ENCODE results near the gene PIPOX.

Gene PIPOX

GRCh38 chr17:29048440-29049368 lies 5.8 kb downstream of the PIPOX start:
- DNase-seq (ENCODE audit: low spot score), result peak; percentile 82

DNA sequence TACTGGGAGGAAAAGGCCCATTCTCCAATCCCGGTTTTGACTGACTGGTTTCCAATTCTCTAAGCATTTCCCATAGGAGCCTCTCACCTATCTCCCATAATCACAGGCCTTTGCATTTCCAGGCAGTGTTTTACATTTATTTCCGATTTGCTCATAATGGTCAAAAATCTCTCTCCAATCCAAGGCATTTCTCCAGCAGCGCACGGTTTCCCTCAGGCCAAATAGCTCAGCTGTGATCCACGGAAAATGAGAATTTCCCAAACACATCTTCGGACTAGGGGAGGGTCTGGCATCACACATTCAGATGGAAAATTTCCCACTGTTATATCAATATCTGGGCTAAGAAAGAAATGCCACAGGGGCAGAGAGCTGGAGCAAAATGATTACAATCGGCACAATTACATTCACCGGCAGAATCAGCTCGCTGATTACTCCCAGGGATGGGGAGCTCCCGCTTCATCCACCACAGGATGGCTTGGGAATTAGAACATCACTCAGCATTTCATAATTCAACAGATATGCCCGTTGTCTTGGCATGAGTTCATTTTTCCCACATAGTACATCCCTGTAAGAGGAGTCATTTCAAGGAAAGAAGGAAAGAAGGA lies 6.7 kb downstream of the PIPOX start:
- DNase-seq (ENCODE audit: low spot score), result no peak

- DNase-seq (ENCODE audit: low spot score), result no peak
Measured at GRCh38 chr17:29050176-29050575, 7.2 kb downstream of the PIPOX start.

DNA sequence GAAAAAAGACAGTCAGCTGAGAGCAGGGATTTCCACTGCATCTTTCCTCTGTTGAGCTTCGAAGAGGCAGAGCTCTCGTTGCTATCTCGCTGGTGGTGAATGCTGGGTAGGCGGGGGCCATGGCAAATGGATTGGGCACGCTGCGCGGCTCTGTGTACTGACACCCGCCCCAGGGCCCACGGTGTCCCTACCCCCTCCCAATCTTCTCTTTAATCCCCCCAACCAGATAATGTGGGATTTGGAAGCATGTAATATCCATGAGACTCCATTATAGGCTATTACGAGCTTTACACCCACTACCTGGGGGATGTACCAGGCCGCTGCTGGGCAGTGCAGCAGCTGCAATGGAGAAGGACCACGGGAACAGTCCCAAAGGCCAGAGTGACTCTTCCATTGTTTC lies 8.3 kb downstream of the PIPOX start:
- peak; percentile 87 for DNase-seq (ENCODE audit: low spot score)

- no peak for DNase-seq (ENCODE audit: low spot score)
Measured at GRCh38 chr17:29051731-29052130, 8.8 kb downstream of the PIPOX start.

DNA sequence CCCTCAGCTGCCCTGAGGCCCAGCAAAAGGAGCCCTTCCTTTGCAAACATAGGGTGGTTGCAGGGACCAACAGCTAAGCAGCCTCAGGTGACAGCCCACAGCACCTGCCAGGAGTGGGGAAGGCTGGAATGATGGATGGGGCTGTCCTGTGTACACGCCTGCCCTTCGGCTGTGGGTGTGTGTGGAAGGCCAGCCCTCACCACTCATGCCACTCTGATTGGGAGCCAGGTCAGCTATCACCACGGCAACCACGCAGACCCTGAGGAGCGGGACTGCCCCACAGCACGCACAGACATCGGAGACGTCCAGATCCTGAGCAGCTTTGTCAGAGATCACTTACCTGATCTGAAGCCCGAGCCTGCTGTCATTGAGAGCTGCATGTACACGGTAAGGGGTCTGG lies 11.9 kb downstream of the PIPOX start:
- no peak for DNase-seq (ENCODE audit: low spot score)

DNA sequence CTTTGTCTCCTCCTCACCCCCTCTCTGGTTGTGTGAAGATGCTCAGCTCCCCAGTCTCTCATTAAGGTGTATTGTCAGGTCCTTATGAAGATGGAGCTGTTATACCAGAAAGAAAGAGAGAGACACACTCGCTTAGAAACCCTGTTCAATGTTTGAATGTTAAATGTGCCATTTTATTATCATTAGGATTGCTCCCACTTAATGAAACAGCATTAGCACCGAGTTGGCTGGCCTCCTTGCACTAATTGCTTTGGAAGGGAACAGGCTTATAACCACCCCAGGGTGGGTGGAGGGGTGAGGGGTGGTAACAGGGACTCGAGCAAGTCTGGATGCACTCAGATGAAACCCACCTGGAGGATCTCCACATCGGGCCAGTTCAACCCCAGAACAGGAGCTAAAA lies 14.4 kb downstream of the PIPOX start:
- no peak for DNase-seq (ENCODE audit: low spot score)

GRCh38 chr17:29058391-29058790 lies 15.4 kb downstream of the PIPOX start:
- DNase-seq (ENCODE audit: low spot score), result no peak

- no peak for DNase-seq (ENCODE audit: low spot score)
Measured at GRCh38 chr17:29059281-29059680, 16.3 kb downstream of the PIPOX start.

DNA sequence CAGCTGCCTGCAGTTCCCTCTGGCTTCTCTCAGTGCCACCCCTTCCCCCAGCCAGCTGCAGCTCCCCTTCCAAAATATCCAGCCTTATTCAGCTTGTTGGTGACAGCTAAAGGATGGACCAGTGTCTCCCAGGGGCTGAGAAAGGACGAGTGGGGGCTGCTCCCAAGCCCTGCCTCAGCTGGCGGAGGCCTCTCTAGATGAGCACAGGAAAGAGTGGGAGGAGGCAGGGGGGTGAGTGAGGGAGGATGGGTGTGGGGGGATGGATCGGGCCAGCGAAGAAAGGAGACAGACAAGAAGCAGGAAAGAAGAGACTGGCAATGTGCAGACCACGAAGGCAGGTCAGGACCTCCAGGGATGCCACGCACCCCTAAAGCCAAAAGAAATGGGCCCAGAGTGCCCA lies 17.5 kb downstream of the PIPOX start:
- no peak for DNase-seq (ENCODE audit: low spot score)

DNA sequence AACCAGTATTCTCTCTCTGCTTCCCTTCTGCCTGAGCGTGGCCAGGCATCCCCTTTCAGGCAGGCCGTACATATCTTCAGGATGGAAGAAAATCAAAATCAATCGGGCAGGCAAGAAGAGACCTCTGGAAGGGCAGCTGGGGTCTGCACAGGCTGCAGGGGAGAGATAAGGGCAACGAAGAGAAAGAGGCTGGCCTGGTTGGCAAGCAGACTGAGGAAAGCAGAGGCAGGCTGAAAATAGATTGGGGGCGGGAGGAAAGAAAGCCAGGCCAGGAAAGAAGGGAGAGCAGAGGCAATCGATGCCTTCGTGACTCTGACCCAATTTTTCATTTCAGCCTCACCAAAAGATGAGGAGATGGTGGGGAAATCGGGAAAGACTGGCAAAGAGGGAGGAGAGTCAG lies 18.1 kb downstream of the PIPOX start:
- DNase-seq (ENCODE audit: low spot score), result no peak

DNA sequence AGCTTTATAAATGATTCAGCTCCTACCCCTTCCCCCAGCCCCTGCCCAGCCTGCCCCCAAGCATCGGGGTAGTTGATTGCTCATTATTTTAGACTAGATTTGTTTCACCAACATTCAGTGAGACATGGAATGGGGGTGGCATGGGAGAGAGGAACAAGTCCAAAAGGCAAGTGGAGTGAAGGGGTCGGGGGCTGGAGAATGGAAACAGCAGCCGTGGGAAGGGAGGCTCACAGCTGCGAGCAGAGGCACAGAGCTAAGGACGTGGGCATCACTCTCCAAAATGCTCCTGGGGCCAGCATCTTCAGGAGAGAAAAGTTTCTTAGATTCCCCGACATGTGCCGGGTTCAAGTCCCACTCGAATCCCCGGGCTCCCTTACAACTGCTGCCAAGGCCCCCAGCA lies 19.3 kb downstream of the PIPOX start:
- DNase-seq (ENCODE audit: low spot score), result no peak

DNA sequence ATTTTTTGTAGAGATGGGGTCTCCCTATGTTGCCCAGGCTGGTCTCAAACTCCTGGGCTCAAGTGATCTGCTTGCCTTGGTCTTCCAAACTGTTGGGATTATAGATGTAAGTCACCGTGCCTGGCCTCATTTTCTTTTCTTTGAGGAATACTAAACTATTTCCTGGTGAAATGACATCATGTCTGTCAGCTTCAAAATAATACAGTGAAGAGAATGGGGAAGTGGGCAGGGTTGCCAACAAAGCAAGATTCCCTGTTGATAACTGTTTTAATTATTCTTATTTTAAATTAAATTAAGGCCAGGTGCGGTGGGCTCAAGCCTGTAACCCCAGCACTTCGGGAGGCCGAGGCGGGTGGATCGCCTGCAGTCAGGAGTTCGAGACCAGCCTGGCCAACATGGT lies 21.1 kb downstream of the PIPOX start:
- no peak for DNase-seq (ENCODE audit: low spot score)

DNA sequence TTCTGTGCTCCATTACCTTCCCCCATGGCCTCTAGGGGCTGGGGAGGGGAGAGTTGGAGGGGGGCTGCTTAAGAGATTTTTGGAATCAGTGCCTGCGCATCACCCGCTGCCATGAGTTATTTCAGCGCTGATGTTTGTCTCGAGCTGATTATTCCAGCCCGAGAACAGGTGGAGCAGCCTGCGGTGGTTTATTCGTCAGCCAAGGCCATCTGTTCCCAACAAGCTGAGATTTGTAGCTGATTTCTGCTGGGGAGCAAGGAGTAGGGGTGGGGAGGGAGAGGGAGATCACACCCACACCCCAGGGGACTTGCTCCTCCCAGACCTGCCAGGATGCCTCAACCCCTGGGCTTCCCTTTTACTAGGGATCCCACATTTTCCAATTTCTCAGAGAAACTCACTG lies 23.1 kb downstream of the PIPOX start:
- peak; percentile 84 for DNase-seq (ENCODE audit: low spot score)

GRCh38 chr17:29066606-29067005 lies 23.7 kb downstream of the PIPOX start:
- DNase-seq (ENCODE audit: low spot score), result peak; percentile 83

DNA sequence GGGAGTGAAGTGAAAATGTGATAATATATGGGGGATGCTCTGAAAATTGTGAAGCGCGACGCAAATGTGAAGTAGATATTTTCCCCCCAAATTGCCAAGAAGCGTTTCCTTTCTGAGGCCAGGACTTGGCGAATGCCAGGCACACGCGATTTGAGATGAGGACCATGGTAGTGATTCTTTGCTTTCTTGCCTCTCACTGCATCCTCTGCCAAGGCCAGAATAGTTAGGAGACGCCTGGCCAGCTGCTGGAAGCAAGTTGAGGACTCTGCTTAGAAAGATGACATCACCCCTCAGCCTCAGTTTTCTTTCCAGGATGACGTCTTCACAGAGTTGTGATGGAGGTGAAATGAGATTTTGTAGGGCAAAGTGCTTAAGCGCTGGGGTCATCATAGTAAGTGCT lies 25.9 kb downstream of the PIPOX start:
- no peak for DNase-seq (ENCODE audit: low spot score)

DNA sequence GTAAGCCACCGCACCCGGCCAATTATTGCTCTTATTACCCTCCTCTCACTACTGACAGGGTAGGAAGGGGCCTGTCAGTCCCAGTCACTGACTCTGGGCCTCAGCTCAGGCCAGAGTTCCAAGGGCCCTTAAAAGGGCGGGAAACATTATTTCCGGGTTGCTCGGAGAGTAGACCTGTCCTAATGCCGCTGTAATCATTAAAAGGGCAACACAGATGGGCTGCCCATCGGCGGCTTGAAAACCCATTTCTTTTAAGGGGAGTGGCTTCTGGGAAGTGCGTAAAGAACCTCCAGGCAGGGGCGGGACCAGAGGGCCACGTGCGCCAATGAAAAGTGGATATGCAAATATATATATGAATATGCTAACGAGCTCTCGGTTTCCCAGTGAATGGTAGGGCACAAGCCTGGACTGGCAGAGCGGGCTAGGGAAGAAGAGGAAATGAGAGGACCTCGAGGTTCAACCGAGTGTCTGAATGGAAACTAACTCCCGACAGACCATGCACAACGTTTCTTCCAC lies 26.6 kb downstream of the PIPOX start:
- peak; percentile 83 for DNase-seq (ENCODE audit: low spot score)

GRCh38 chr17:29070308-29070707 lies 27.4 kb downstream of the PIPOX start:
- DNase-seq (ENCODE audit: low spot score), result no peak

DNA sequence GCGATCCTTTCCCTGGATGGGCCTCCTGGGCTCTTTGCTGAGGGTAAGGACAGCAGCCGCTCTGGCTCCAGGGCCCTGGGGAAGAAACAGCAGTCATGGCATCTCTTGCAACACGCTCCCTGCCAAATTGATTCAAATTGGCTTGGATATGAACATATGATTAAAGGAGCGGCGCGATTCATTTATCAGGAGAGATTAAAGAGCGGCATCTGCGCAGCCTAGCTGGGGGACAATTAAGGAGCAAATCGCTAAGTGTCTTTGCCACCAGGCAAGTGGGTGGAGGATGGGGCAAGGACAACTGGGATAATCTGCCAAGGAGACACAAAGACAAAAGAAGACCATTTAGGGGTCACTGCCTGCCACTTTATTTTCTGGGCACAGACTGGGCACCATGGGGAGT lies 27.8 kb downstream of the PIPOX start:
- peak; percentile 88 for DNase-seq (ENCODE audit: low spot score)

DNA sequence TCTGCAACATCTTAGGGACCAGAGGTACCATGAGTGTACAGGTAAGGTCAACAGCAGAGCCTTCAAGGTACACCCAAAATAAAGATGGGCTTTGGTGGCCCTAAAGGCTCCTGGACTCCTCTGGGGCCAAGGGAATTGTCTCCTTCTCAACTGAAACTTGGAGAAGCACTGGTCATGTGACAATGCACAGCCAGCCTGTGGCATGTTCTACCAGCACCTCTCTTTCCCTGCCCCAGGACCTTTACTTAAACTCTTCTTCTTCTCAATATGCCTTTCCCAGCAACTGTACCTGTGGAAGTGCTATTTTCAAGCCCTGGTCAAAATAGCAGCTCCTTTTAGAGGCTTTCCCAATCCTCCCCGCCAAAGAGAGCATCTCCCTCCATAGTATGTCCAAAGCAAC lies 28.4 kb downstream of the PIPOX start:
- no peak for DNase-seq (ENCODE audit: low spot score)

- no peak for DNase-seq (ENCODE audit: low spot score)
Measured at GRCh38 chr17:29073045-29073444, 30.1 kb downstream of the PIPOX start.

- no peak for DNase-seq (ENCODE audit: low spot score)
Measured at GRCh38 chr17:29073520-29073919, 30.6 kb downstream of the PIPOX start.

- no peak for DNase-seq (ENCODE audit: low spot score)
Measured at GRCh38 chr17:29074488-29074887, 31.5 kb downstream of the PIPOX start.
